Ectodermal cell (in vitro differentiated cells): Measurements from ENCODE around the gene TIMP3.

ENCODE experiments used
- H3K27ac ChIP-seq: 2 replicates; pipeline ENCODE4 v1.7.0; 2013; ENCODE audit warnings: mild to moderate bottlenecking, low read depth, low read length; ENCODE audit not compliant: insufficient read depth, poor library complexity, severe bottlenecking
- H3K27me3 ChIP-seq: 2 replicates; pipeline ENCODE4 v1.7.0; 2013; ENCODE audit warnings: mild to moderate bottlenecking, low read length; ENCODE audit not compliant: insufficient read depth, control insufficient read depth, poor library complexity, severe bottlenecking
- H3K36me3 ChIP-seq: one replicate; pipeline ENCODE4 v1.7.0; 2013; ENCODE audit warnings: low read length; ENCODE audit not compliant: control insufficient read depth, insufficient read depth
- H3K4me1 ChIP-seq: one replicate; pipeline ENCODE4 v1.7.0; 2013; ENCODE audit warnings: low read length; ENCODE audit not compliant: control insufficient read depth, insufficient read depth
- H3K4me3 ChIP-seq: 2 replicates; pipeline ENCODE4 v1.7.0; 2013; ENCODE audit warnings: low read depth, low read length, control low read depth; ENCODE audit not compliant: insufficient read depth
- H3K9me3 ChIP-seq: 2 replicates; pipeline ENCODE4 v1.7.0; 2013; ENCODE audit warnings: mild to moderate bottlenecking, low read length, moderate library complexity; ENCODE audit not compliant: control insufficient read depth
- WGBS, 2 experiments: methylation state at CpG; one replicate each; pipeline ENCODE4 v1.1.7; 2013; ENCODE audit warnings: missing lambda C conversion rate in 2 of 2; 5-methylcytosine and 5-hydroxymethylcytosine counted together

Gene TIMP3

GRCh38 chr22:32785321-32786026 is 16.0 kb upstream of the TIMP3 start:
- Histone ChIP-seq H3K27me3 (no peaks in the 10 kb centered on the region), H3K4me3 (no peak overlapping the region), H3K9me3 (no peaks in the 10 kb centered on the region), H3K27ac (no peak overlapping the region), H3K4me1 (no peaks in the 10 kb centered on the region), H3K36me3 (no peaks in the 10 kb centered on the region)
- WGBS, 2 experiments, result 90 to 98% methylated on average over 5 of the region's 5 CpGs

- no peak overlapping the region for H3K4me3 ChIP-seq
- H3K4me1 ChIP-seq, result no peaks in the 10 kb centered on the region
- H3K9me3 ChIP-seq, result no peaks in the 10 kb centered on the region
- 95 to 100% methylated on average over 2 of the region's 2 CpGs for WGBS, 2 experiments
- H3K36me3 ChIP-seq, result no peaks in the 10 kb centered on the region
- H3K27me3 ChIP-seq, result no peaks in the 10 kb centered on the region
- no peak overlapping the region for H3K27ac ChIP-seq
Observed at GRCh38 chr22:32786027-32786418, 15.5 kb upstream of the TIMP3 start.

DNA sequence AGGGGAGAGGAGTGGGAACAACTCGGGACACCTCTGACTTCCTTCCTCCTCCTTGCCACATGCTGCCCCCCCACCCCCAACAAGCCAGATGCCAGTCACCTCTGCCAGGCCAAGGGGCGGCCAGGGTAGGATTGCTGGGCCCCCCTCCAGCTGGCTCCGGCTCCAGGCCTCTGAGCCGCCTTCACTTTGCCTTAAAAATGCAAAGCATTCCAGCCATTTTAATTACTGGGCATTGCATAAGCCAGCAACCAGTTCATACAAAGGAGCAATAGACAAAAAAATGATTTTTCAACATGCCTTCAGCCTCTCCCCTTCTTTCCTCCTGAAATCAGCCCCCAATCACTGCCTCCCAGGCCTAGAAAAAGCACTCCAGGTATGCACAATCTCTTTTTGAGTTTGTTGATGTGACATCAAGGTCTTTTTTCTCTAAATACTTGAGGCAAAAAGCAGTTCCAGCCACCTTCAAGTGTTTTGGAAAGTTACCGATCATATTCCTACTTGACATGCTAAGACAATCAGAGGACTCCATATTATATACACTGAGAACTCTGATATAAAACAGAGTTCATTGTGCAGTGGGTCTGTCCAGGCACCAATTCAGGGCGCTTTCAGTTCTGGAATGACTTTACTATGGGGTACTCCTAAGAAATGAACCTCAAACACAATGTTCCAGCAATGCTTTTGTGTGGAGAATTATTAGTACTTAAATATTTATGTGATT is 12.4 kb upstream of the TIMP3 start:
- Histone ChIP-seq H3K27me3 (no peaks in the 10 kb centered on the region), H3K9me3 (no peaks in the 10 kb centered on the region), H3K27ac (no peak overlapping the region), H3K4me1 (no peaks in the 10 kb centered on the region), H3K36me3 (no peaks in the 10 kb centered on the region), H3K4me3 (no peak overlapping the region)
- 85 to 95% methylated on average over 5 to 6 of the region's 6 CpGs for WGBS, 2 experiments

GRCh38 chr22:32789797-32790620 is 11.5 kb upstream of the TIMP3 start:
- no peaks in the 10 kb centered on the region for H3K9me3 ChIP-seq
- H3K27ac ChIP-seq, result no peak overlapping the region
- H3K4me3 ChIP-seq, result no peak overlapping the region
- H3K36me3 ChIP-seq, result no peaks in the 10 kb centered on the region
- peaks cover 4% of the 10 kb centered on the region for H3K4me1 ChIP-seq
- WGBS, 2 experiments, result 87 to 89% methylated on average over 9 of the region's 9 CpGs
- H3K27me3 ChIP-seq, result no peaks in the 10 kb centered on the region

DNA sequence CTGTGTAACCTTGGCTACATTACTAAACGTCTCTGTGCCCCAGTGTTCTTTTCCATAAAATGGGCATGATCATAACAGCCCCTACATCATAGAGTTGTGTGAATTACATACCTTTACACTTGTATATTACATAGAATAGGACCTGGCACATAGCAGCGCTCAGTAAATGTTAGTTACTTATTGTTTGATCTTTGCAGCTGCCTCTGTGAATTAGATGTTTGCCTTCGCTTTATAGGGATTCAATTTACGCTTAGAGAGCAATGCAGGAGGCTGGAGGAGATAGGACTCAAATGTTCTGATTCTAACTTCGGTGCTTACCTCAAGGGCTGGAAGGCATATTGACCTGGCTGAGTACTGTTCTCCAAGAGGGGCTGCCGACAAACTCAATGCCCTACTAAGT is 10.4 kb upstream of the TIMP3 start:
- no peaks in the 10 kb centered on the region for H3K27me3 ChIP-seq
- no peak overlapping the region for H3K27ac ChIP-seq
- no peaks in the 10 kb centered on the region for H3K9me3 ChIP-seq
- H3K4me1 ChIP-seq, result peaks cover 6% of the 10 kb centered on the region
- WGBS, 2 experiments, result 95 to 96% methylated on average over 6 of the region's 6 CpGs
- no peak overlapping the region for H3K4me3 ChIP-seq
- H3K36me3 ChIP-seq, result no peaks in the 10 kb centered on the region

GRCh38 chr22:32791485-32791884 is 10.0 kb upstream of the TIMP3 start:
- H3K9me3 ChIP-seq, result no peaks in the 10 kb centered on the region
- H3K4me3 ChIP-seq, result no peak overlapping the region
- 95 to 97% methylated on average over 7 of the region's 7 CpGs for WGBS, 2 experiments
- no peak overlapping the region for H3K27ac ChIP-seq
- peaks cover 6% of the 10 kb centered on the region for H3K4me1 ChIP-seq
- no peaks in the 10 kb centered on the region for H3K27me3 ChIP-seq
- H3K36me3 ChIP-seq, result no peaks in the 10 kb centered on the region

GRCh38 chr22:32793589-32793988 is 7.9 kb upstream of the TIMP3 start:
- Histone ChIP-seq H3K4me1 (peaks cover 6% of the 10 kb centered on the region), H3K36me3 (no peaks in the 10 kb centered on the region), H3K4me3 (no peak overlapping the region), H3K27me3 (no peaks in the 10 kb centered on the region), H3K9me3 (no peaks in the 10 kb centered on the region), H3K27ac (no peak overlapping the region)

GRCh38 chr22:32794449-32795213 is 6.9 kb upstream of the TIMP3 start:
- WGBS, 2 experiments, result 82 to 84% methylated on average over 9 to 10 of the region's 10 CpGs
- no peaks in the 10 kb centered on the region for H3K36me3 ChIP-seq
- no peak overlapping the region for H3K27ac ChIP-seq
- H3K4me1 ChIP-seq, result peaks cover 6% of the 10 kb centered on the region
- H3K9me3 ChIP-seq, result no peaks in the 10 kb centered on the region
- no peak overlapping the region for H3K4me3 ChIP-seq
- no peaks in the 10 kb centered on the region for H3K27me3 ChIP-seq

- 95% methylated on average over 4 of the region's 4 CpGs for WGBS, 2 experiments
- Histone ChIP-seq H3K27me3 (peaks cover 4% of the 10 kb centered on the region), H3K27ac (no peak overlapping the region)
Observed at GRCh38 chr22:32795214-32795596, 6.3 kb upstream of the TIMP3 start.

More at GRCh38 chr22:32795214-32795596, 6.3 kb upstream of the TIMP3 start:
- H3K4me1 ChIP-seq, result peaks cover 6% of the 10 kb centered on the region
- no peaks in the 10 kb centered on the region for H3K36me3 ChIP-seq
- no peaks in the 10 kb centered on the region for H3K9me3 ChIP-seq
- H3K4me3 ChIP-seq, result no peak overlapping the region
